ENCODE data around the gene MYMX. TPM values are rescaled to one million over a fixed set of nuclear protein-coding genes. Genes with fewer than 3 reads are reported as not detected.

Gene MYMX
- total and polyA plus RNA-seq, 2 of the 13 experiments (the other 11 are each of a cell fraction or from before 2014, with no cell fraction given): not detected

DNA sequence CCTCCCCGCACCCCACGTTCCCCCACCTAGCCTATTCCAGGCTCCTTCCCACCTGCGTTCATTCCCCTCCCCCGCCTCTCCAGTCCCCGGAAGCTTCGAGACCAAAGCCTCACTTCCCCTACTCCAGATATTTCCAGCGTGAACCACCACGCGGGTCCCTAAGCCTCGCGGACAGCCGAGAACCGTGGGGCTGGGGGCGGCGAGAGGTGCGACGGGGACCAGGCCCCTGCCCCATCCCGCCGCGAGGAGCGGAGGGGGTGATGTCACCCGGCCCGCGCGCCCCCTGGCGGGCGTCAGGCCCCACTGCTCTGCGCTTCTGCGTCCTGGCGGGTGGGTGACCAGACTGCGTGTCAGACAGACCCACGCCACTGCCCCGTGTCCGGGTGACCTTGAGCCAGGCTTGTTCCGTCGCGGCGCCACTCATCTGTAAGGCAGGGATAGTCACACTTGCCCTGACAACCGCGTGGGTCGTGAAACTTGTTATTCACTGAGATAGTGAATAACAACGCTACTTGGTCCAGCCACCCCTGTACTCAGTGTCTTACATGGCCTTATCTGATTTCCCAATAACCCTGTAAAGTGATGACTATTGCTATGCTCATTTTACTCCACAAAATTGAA, 21.2 kb downstream of the MYMX start (continued):
- TF ChIP-seq ZNF749 (CRISPR knock-in tag; IDR thresholded peaks at IDR 0.05; ENCODE audit: borderline replicate concordance) (0 out of 2 replicates have a peak, but pooled peaks have one; percentile 53), ZNF138 (CRISPR knock-in tag; IDR thresholded peaks at IDR 0.05; ENCODE audit: low read depth) (no peak), PRPF4 (IDR thresholded peaks at IDR 0.05; ENCODE audit: low read depth, low read length, poor library complexity, severe bottlenecking) (no peak), ZFYVE20 (CRISPR knock-in tag; IDR thresholded peaks at IDR 0.05; ENCODE audit: borderline replicate concordance, low read depth) (no peak), KAT7 (CRISPR knock-in tag; IDR thresholded peaks at IDR 0.05; ENCODE audit: borderline replicate concordance) (peak; percentile 75; the same call in 1 of the 2 replicates), DPF2 (CRISPR knock-in tag; IDR thresholded peaks at IDR 0.05; ENCODE audit: borderline replicate concordance, low read depth) (no peak), NFIB (CRISPR knock-in tag; IDR thresholded peaks at IDR 0.05; ENCODE audit: borderline replicate concordance) (no peak), ZNF33B (CRISPR knock-in tag; IDR thresholded peaks at IDR 0.05) (peak; percentile 81; the same call in 1 of the 2 replicates), MED1 (CRISPR knock-in tag; IDR thresholded peaks at IDR 0.05) (no peak; the same call in none of the 2 replicates), CREM (IDR thresholded peaks at IDR 0.05) (no peak; the same call in 1 of the 2 replicates), CREM (CRISPR knock-in tag; IDR thresholded peaks at IDR 0.05) (no peak), ZBTB42 (CRISPR knock-in tag; IDR thresholded peaks at IDR 0.05) (peak; percentile 79; the same call in 1 of the 2 replicates), HOXA3 (CRISPR knock-in tag; IDR thresholded peaks at IDR 0.05) (peak; percentile 32; the same call in 1 of the 2 replicates), ZZZ3 (CRISPR knock-in tag; IDR thresholded peaks at IDR 0.05; ENCODE audit: borderline replicate concordance) (peak; percentile 39; the same call in 1 of the 2 replicates), ZNF205 (CRISPR knock-in tag; IDR thresholded peaks at IDR 0.05) (peak; percentile 74)
- TF ChIP-seq, protein P1, sequence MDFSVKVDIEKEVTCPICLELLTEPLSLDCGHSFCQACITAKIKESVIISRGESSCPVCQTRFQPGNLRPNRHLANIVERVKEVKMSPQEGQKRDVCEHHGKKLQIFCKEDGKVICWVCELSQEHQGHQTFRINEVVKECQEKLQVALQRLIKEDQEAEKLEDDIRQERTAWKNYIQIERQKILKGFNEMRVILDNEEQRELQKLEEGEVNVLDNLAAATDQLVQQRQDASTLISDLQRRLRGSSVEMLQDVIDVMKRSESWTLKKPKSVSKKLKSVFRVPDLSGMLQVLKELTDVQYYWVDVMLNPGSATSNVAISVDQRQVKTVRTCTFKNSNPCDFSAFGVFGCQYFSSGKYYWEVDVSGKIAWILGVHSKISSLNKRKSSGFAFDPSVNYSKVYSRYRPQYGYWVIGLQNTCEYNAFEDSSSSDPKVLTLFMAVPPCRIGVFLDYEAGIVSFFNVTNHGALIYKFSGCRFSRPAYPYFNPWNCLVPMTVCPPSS (IDR thresholded peaks at IDR 0.05): no peak
- TF ChIP-seq, protein P2, sequence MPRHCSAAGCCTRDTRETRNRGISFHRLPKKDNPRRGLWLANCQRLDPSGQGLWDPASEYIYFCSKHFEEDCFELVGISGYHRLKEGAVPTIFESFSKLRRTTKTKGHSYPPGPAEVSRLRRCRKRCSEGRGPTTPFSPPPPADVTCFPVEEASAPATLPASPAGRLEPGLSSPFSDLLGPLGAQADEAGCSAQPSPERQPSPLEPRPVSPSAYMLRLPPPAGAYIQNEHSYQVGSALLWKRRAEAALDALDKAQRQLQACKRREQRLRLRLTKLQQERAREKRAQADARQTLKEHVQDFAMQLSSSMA (CRISPR knock-in tag; IDR thresholded peaks at IDR 0.05): peak; percentile 52; the same call in 1 of the 2 replicates
- TF ChIP-seq, protein P3, sequence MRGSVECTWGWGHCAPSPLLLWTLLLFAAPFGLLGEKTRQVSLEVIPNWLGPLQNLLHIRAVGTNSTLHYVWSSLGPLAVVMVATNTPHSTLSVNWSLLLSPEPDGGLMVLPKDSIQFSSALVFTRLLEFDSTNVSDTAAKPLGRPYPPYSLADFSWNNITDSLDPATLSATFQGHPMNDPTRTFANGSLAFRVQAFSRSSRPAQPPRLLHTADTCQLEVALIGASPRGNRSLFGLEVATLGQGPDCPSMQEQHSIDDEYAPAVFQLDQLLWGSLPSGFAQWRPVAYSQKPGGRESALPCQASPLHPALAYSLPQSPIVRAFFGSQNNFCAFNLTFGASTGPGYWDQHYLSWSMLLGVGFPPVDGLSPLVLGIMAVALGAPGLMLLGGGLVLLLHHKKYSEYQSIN (CRISPR knock-in tag; IDR thresholded peaks at IDR 0.05; ENCODE audit: borderline replicate concordance): no peak
- TF ChIP-seq, protein P4, sequence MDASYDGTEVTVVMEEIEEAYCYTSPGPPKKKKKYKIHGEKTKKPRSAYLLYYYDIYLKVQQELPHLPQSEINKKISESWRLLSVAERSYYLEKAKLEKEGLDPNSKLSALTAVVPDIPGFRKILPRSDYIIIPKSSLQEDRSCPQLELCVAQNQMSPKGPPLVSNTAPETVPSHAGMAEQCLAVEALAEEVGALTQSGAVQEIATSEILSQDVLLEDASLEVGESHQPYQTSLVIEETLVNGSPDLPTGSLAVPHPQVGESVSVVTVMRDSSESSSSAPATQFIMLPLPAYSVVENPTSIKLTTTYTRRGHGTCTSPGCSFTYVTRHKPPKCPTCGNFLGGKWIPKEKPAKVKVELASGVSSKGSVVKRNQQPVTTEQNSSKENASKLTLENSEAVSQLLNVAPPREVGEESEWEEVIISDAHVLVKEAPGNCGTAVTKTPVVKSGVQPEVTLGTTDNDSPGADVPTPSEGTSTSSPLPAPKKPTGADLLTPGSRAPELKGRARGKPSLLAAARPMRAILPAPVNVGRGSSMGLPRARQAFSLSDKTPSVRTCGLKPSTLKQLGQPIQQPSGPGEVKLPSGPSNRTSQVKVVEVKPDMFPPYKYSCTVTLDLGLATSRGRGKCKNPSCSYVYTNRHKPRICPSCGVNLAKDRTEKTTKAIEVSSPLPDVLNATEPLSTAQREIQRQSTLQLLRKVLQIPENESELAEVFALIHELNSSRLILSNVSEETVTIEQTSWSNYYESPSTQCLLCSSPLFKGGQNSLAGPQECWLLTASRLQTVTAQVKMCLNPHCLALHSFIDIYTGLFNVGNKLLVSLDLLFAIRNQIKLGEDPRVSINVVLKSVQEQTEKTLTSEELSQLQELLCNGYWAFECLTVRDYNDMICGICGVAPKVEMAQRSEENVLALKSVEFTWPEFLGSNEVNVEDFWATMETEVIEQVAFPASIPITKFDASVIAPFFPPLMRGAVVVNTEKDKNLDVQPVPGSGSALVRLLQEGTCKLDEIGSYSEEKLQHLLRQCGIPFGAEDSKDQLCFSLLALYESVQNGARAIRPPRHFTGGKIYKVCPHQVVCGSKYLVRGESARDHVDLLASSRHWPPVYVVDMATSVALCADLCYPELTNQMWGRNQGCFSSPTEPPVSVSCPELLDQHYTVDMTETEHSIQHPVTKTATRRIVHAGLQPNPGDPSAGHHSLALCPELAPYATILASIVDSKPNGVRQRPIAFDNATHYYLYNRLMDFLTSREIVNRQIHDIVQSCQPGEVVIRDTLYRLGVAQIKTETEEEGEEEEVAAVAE (CRISPR knock-in tag; IDR thresholded peaks at IDR 0.05; ENCODE audit: borderline replicate concordance): peak; percentile 67; the same call in 1 of the 2 replicates
- TF ChIP-seq, protein P5, sequence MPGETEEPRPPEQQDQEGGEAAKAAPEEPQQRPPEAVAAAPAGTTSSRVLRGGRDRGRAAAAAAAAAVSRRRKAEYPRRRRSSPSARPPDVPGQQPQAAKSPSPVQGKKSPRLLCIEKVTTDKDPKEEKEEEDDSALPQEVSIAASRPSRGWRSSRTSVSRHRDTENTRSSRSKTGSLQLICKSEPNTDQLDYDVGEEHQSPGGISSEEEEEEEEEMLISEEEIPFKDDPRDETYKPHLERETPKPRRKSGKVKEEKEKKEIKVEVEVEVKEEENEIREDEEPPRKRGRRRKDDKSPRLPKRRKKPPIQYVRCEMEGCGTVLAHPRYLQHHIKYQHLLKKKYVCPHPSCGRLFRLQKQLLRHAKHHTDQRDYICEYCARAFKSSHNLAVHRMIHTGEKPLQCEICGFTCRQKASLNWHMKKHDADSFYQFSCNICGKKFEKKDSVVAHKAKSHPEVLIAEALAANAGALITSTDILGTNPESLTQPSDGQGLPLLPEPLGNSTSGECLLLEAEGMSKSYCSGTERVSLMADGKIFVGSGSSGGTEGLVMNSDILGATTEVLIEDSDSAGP (CRISPR knock-in tag; IDR thresholded peaks at IDR 0.05; ENCODE audit: borderline replicate concordance): peak; percentile 75; the same call in 1 of the 2 replicates
